WERI-Rb-1 (cell line): ENCODE data around the gene MTUS2.

Source experiments
- DNase-seq: peaks from one replicate; pipeline ENCODE4 v3.0.0-alpha.2; 2020
- H3K27ac ChIP-seq: fragments of 250-450 bp; sonication (Bioruptor Pico); 2 replicates; pipeline ENCODE4 v1.5.1; 2020; ENCODE audit warnings: mild to moderate bottlenecking, moderate library complexity
- H3K27me3 ChIP-seq: fragments of 250-450 bp; sonication (Bioruptor Pico); 2 replicates; pipeline ENCODE4 v1.5.1; 2021; ENCODE audit warnings: mild to moderate bottlenecking, low read depth, moderate library complexity; ENCODE audit not compliant: insufficient read depth, severe bottlenecking
- H3K36me3 ChIP-seq: fragments of 250-450 bp; sonication (Bioruptor Pico); 2 replicates; pipeline ENCODE4 v1.5.1; 2020; ENCODE audit warnings: mild to moderate bottlenecking, moderate library complexity
- H3K4me3 ChIP-seq: 2 replicates; pipeline ENCODE4 v1.5.1; 2011; ENCODE audit warnings: low read depth, mild to moderate bottlenecking, control low read depth, low read length
- H3K9me3 ChIP-seq: fragments of 250-450 bp; sonication (Bioruptor Pico); 2 replicates; pipeline ENCODE4 v1.5.1; 2021; ENCODE audit warnings: mild to moderate bottlenecking, moderate library complexity; ENCODE audit not compliant: severe bottlenecking
- TF ChIP-seq, protein P1 (sequence below): IDR thresholded peaks from 2 replicates; pipeline ENCODE4 v1.5.1; 2011; ENCODE audit warnings: low read depth, mild to moderate bottlenecking, control low read depth, inconsistent platforms, low read length

Gene MTUS2

DNA sequence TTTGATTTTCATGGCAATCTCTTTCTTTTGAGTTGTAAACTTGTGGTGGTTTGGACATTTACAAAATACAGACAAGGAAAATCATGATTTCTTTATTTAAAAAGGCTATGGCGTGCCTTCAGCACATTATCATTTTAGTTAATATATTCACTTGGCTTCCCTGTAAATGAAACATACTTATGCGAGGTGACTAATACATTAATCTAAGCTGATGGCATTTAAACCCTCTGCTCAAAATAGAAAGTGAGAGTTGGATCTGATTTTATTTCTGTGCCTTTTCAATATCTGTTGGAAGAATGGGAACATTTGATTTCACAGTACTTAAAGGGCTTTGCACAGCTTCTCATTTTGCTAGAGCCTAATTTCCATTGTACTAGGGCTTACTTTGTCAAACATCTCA is 289.8 kb downstream of the MTUS2 start:
- Histone ChIP-seq H3K9me3 (no peaks in the 10 kb centered on the region), H3K36me3 (no peaks in the 10 kb centered on the region), H3K4me3 (no peak overlapping the region), H3K27ac (no peak overlapping the region), H3K27me3 (no peaks in the 10 kb centered on the region)
- DNase-seq = no peak
- TF ChIP-seq, protein P1, sequence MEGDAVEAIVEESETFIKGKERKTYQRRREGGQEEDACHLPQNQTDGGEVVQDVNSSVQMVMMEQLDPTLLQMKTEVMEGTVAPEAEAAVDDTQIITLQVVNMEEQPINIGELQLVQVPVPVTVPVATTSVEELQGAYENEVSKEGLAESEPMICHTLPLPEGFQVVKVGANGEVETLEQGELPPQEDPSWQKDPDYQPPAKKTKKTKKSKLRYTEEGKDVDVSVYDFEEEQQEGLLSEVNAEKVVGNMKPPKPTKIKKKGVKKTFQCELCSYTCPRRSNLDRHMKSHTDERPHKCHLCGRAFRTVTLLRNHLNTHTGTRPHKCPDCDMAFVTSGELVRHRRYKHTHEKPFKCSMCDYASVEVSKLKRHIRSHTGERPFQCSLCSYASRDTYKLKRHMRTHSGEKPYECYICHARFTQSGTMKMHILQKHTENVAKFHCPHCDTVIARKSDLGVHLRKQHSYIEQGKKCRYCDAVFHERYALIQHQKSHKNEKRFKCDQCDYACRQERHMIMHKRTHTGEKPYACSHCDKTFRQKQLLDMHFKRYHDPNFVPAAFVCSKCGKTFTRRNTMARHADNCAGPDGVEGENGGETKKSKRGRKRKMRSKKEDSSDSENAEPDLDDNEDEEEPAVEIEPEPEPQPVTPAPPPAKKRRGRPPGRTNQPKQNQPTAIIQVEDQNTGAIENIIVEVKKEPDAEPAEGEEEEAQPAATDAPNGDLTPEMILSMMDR = no peak

DNA sequence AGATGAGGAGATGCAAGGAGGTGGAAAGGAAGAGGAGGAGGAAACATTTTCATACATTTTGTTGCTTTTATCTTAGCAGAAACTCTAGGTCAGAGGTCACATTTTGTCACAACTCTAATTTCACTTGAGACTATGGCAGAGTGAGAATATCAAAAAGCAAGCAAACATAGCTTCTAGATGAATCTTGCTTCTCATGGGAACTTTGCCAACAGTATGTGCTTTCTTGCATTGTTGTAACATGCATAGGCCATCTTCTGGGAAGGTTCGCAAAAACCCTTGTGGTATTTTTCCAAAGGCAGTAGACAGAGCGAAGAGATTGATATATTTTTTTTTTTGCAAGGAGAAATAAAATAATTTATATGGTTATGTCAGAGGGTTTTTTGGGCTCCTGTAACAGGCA is 291.3 kb downstream of the MTUS2 start:
- Histone ChIP-seq H3K36me3 (no peaks in the 10 kb centered on the region), H3K27ac (no peak overlapping the region), H3K27me3 (no peaks in the 10 kb centered on the region), H3K9me3 (no peaks in the 10 kb centered on the region), H3K4me3 (no peak overlapping the region)
- no peak for DNase-seq
- TF ChIP-seq, protein P1 = no peak

DNA sequence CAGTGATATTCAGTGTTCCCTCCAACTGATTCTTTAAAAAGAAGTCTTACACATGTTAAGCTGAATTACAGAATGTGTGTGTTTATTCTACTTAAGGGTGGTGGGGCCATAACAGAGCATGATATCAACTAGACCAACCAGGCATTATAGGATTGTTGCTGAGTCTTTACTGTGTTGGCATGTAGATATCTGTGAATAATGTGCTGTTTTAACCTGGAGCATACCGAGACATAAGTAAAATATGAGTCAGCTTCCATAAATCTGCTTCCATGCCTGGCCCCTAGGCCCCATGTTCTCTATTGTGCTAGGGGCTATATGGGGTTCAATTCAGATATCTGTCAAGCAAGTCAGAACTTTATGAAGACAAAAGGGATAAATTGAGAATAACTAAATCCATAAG is 295.7 kb downstream of the MTUS2 start:
- Histone ChIP-seq H3K4me3 (no peak overlapping the region), H3K27me3 (peaks cover 1% of the 10 kb centered on the region), H3K9me3 (no peaks in the 10 kb centered on the region), H3K36me3 (no peaks in the 10 kb centered on the region), H3K27ac (no peak overlapping the region)
- TF ChIP-seq, protein P1 = no peak
- DNase-seq = no peak

DNA sequence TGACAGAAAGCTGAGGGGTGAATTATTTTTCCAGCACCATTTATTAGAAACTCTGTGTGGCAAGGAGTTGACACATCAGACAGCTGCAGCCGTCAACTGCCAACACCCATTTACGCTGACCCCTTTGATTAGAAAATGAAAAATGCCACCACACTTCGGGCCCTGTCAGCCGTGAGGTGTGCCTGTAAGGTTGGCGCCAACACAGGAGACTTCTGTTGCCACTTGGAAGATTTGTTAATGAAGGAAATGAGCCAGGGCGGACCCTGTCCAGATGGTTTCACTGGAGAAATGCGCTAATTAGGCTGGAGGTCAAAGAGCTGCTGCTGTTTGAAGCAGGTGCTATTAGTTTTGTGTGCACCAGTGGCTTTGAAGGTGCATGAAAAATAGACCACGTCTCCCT is 297.5 kb downstream of the MTUS2 start:
- peaks cover 2% of the 10 kb centered on the region for H3K27me3 ChIP-seq
- no peaks in the 10 kb centered on the region for H3K9me3 ChIP-seq
- no peak overlapping the region for H3K4me3 ChIP-seq
- no peaks in the 10 kb centered on the region for H3K36me3 ChIP-seq
- TF ChIP-seq, protein P1 = no peak
- H3K27ac ChIP-seq = no peak overlapping the region
- no peak for DNase-seq

DNA sequence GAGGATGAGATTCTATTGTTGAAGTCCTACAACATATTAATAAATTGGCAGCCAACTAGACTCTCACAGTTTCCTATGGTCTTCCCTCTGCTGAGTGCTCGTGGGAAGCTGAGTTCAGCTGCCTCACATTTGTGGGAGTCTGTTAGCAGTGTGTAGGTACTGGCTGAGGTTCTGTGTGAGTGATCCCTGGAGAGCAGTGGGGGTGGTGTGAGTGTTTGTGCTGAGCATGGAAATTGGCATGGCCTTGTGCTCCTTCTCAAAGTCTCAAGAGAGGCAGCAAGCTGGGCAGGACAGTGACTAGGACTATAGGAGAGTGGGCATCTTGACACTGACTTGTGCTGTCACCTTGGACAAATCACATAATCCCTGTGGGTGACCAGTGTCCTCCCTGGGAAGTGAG is 298.3 kb downstream of the MTUS2 start:
- no peak for DNase-seq
- Histone ChIP-seq H3K4me3 (no peak overlapping the region), H3K27ac (no peak overlapping the region), H3K36me3 (no peaks in the 10 kb centered on the region), H3K9me3 (no peaks in the 10 kb centered on the region), H3K27me3 (peaks cover 2% of the 10 kb centered on the region)
- TF ChIP-seq, protein P1 = no peak

DNA sequence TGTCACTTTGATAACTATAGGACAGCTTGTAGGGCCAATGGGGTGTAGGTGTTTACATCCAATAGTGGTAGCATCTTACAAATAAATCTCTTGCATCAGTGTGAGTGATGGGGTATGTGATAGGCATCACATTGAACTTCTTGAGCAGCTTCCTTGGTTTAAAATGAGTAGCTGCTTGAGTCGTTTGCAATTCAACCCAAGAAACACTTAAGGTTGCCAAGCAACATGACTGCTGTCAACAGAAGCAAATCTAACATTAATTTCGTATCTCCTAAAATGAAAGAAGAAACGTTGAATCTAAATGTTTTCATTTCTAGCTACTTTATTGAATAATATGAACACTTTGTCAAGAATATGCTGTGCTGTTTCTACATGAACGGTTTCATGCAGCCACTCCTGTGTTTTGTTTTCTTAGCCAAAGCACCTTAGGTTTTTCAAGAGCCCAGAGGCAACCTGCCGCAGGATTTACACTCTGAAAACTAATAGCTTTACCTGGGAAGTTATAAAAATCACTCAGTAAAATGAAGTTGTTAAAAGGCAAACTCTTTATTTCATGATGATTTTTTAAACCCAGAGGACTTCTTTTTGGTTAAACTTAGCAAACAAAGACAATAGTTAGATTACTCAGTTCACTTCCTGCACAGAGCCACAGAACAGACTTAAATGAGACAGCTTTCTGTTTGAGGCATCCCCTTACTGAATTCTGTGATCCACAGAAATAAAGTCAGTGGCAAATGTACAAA is 305.2 kb downstream of the MTUS2 start:
- Histone ChIP-seq H3K27ac (no peak overlapping the region), H3K9me3 (no peaks in the 10 kb centered on the region), H3K4me3 (no peak overlapping the region), H3K27me3 (peaks cover 2% of the 10 kb centered on the region), H3K36me3 (no peaks in the 10 kb centered on the region)
- no peak for DNase-seq
- TF ChIP-seq, protein P1 = no peak
